SU-DHL-6 (cell line): Measurements from ENCODE around the gene HSF5.

Experiments used
- H2AFZ ChIP-seq: fragments of 200-600 bp; sonication (generic); 2 replicates; pipeline ENCODE4 v1.6.1; 2014; ENCODE audit warnings: low read depth, mild to moderate bottlenecking, moderate library complexity, mixed read lengths, antibody characterized with exemption, low read length; ENCODE audit not compliant: severe bottlenecking
- H3F3A ChIP-seq: fragments of 200-600 bp; shearing (Covaris generic); 2 replicates; pipeline ENCODE4 v1.6.0; 2016; ENCODE audit warnings: antibody characterized with exemption, mild to moderate bottlenecking; ENCODE audit not compliant: insufficient read depth
- H3K27ac ChIP-seq: fragments of 200-600 bp; sonication (generic); 2 replicates; pipeline ENCODE4 v1.5.1; 2016; ENCODE audit warnings: low read depth, mild to moderate bottlenecking, low read length, moderate library complexity, mixed read lengths
- H3K27me3 ChIP-seq: fragments of 200-600 bp; sonication (generic), shearing (Covaris generic); 2 replicates; pipeline ENCODE4 v1.6.0; 2014; ENCODE audit warnings: mild to moderate bottlenecking, low read length
- H3K36me3 ChIP-seq: fragments of 200-600 bp; sonication (generic); 2 replicates; pipeline ENCODE4 v1.6.1; 2014; ENCODE audit warnings: mild to moderate bottlenecking, low read length, mixed read lengths
- H3K4me2 ChIP-seq: fragments of 300-600, 200-600 bp; shearing (Covaris generic), sonication (generic); 2 replicates; pipeline ENCODE4 v1.6.0; 2014; ENCODE audit warnings: low read length, low read depth, mild to moderate bottlenecking; ENCODE audit not compliant: poor library complexity, severe bottlenecking
- H3K4me3 ChIP-seq: fragments of 200-600 bp; sonication (generic); 2 replicates; pipeline ENCODE4 v1.5.1; 2014; ENCODE audit warnings: antibody characterized with exemption, low read length, mild to moderate bottlenecking, mixed read lengths; ENCODE audit not compliant: insufficient read depth, poor library complexity, severe bottlenecking
- H3K79me2 ChIP-seq: fragments of 200-600 bp; sonication (generic); 2 replicates; pipeline ENCODE4 v1.6.1; 2014; ENCODE audit warnings: mild to moderate bottlenecking, low read length, moderate library complexity; ENCODE audit not compliant: insufficient read depth
- H3K9ac ChIP-seq: fragments of 200-600 bp; sonication (generic); 2 replicates; pipeline ENCODE4 v1.7.0; 2014; ENCODE audit warnings: mild to moderate bottlenecking, low read length
- H3K9me2 ChIP-seq: fragments of 200-600 bp; sonication (generic); replicated peaks from 2 replicates; pipeline ENCODE4 v1.6.1; 2014; ENCODE audit warnings: low read length; ENCODE audit not compliant: insufficient read depth
- H3K9me3 ChIP-seq: fragments of 200-600 bp; sonication (generic); 2 replicates; pipeline ENCODE4 v1.6.1; 2014; ENCODE audit warnings: low read length, mixed read lengths; ENCODE audit not compliant: insufficient read depth
- H4K20me1 ChIP-seq: fragments of 200-600 bp; sonication (generic); 2 replicates; pipeline ENCODE4 v1.6.1; 2014; ENCODE audit warnings: low read depth, mild to moderate bottlenecking, antibody characterized with exemption, low read length, moderate library complexity, mixed read lengths
- CTCF ChIP-seq: fragments of 200-600 bp; sonication (generic); IDR thresholded peaks from one replicate; pipeline ENCODE4 v1.5.1; 2017; ENCODE audit warnings: antibody characterized with exemption, mild to moderate bottlenecking, low read length, moderate library complexity; ENCODE audit not compliant: insufficient read depth, poor library complexity, severe bottlenecking
- EZH2phosphoT487 ChIP-seq: fragments of 200-600 bp; sonication (generic), shearing (Covaris generic); conservative IDR thresholded peaks from 2 replicates; pipeline ENCODE4 v1.6.1; 2018; ENCODE audit warnings: mild to moderate bottlenecking, antibody characterized with exemption, low read length, moderate library complexity, mixed read lengths

HSF5 gene

GRCh38 chr17:58412064-58412703, 76.0 kb downstream of the HSF5 start:
- Histone ChIP-seq H3K4me2 (no peak overlapping the region), H3F3A (no peaks in the 10 kb centered on the region), H3K36me3 (no peaks in the 10 kb centered on the region), H2AFZ (no peak overlapping the region), H3K9me2 (no peaks in the 10 kb centered on the region), H3K79me2 (no peaks in the 10 kb centered on the region), H3K9ac (no peak overlapping the region), H3K27ac (no peak overlapping the region), H3K27me3 (no peaks in the 10 kb centered on the region), H3K9me3 (no peaks in the 10 kb centered on the region), H4K20me1 (no peaks in the 10 kb centered on the region), H3K4me3 (no peak overlapping the region)
- TF ChIP-seq CTCF (no peak), EZH2phosphoT487 (no peak)

GRCh38 chr17:58411408-58411894, 76.8 kb downstream of the HSF5 start:
- no peaks in the 10 kb centered on the region for H4K20me1 ChIP-seq
- H3K27me3 ChIP-seq: no peaks in the 10 kb centered on the region
- H3F3A ChIP-seq: no peaks in the 10 kb centered on the region
- no peaks in the 10 kb centered on the region for H3K9me2 ChIP-seq
- no peaks in the 10 kb centered on the region for H3K9me3 ChIP-seq
- H2AFZ ChIP-seq: no peak overlapping the region
- no peak overlapping the region for H3K4me2 ChIP-seq
- H3K36me3 ChIP-seq: no peaks in the 10 kb centered on the region
- H3K27ac ChIP-seq: no peak overlapping the region
- no peak overlapping the region for H3K4me3 ChIP-seq
- TF ChIP-seq EZH2phosphoT487: no peak
- no peak for TF ChIP-seq CTCF
- H3K79me2 ChIP-seq: no peaks in the 10 kb centered on the region
- no peak overlapping the region for H3K9ac ChIP-seq

GRCh38 chr17:58410714-58411407, 77.3 kb downstream of the HSF5 start:
- H3K36me3 ChIP-seq: no peaks in the 10 kb centered on the region
- H3F3A ChIP-seq: no peaks in the 10 kb centered on the region
- no peaks in the 10 kb centered on the region for H3K27me3 ChIP-seq
- no peak overlapping the region for H3K4me3 ChIP-seq
- no peak overlapping the region for H2AFZ ChIP-seq
- H3K9me3 ChIP-seq: no peaks in the 10 kb centered on the region
- no peak overlapping the region for H3K27ac ChIP-seq
- H3K79me2 ChIP-seq: no peaks in the 10 kb centered on the region
- no peaks in the 10 kb centered on the region for H4K20me1 ChIP-seq
- no peak overlapping the region for H3K9ac ChIP-seq
- no peak overlapping the region for H3K4me2 ChIP-seq
- TF ChIP-seq EZH2phosphoT487: no peak
- no peak for TF ChIP-seq CTCF
- H3K9me2 ChIP-seq: no peaks in the 10 kb centered on the region
